ENCODE data around the gene LGALSL.
"Not testable (repeated sequence)": the region's sequence is repeated elsewhere in the genome, so short reads cannot be mapped to it uniquely, and the experiment has no call there.

LGALSL gene

GRCh38 chr2:64442277-64442676, 11.7 kb upstream of the LGALSL start:
- H3K23ac ChIP-seq (ENCODE audit: low read depth, low read length, poor library complexity): no peak overlapping the region
- no peaks in the 10 kb centered on the region for H3K79me1 ChIP-seq (ENCODE audit: low read depth, low read length)
- H3K36me3 ChIP-seq (replicated peaks in 1 of 2; ENCODE audit: control insufficient read depth in 2 of 2, insufficient read depth in 2 of 2, low read length in 2 of 2): no peaks in the 10 kb centered on the region
- no peak overlapping the region for H3K4ac ChIP-seq (ENCODE audit: low read length)
- WGBS, 2 donors (ENCODE audit: extremely low coverage in 2 of 2, insufficient read length in 2 of 2, insufficient replicate concordance in 1 of 2): no CpG with 5 or more reads among the region's 4 CpGs
- no peak overlapping the region for H3K9ac ChIP-seq (ENCODE audit: low read depth, low read length, poor library complexity)
- H3K18ac ChIP-seq (ENCODE audit: low read length): no peak overlapping the region
- no peak overlapping the region for H4K8ac ChIP-seq (ENCODE audit: low read depth, low read length)
- no peak overlapping the region for H2AFZ ChIP-seq (ENCODE audit: low read length)
- DNase-seq (ENCODE audit: low spot score): no peak
- H3K4me3 ChIP-seq (ENCODE audit: low read length in 2 of 2): no peak overlapping the region
- no peak overlapping the region for H3K4me2 ChIP-seq (ENCODE audit: insufficient read depth, low read length, poor library complexity, severe bottlenecking)
- no peak overlapping the region for H2BK120ac ChIP-seq (ENCODE audit: low read depth, low read length)
- H3K9me3 ChIP-seq (replicated peaks in 1 of 2; ENCODE audit: control insufficient read depth in 2 of 2, insufficient read depth in 1 of 2, low read depth in 1 of 2, low read length in 2 of 2): no peaks in the 10 kb centered on the region
- no peak overlapping the region for H2BK12ac ChIP-seq (ENCODE audit: low read length)
- peaks cover 2 to 4% of the 10 kb centered on the region in 2 donors for H3K4me1 ChIP-seq (ENCODE audit: control insufficient read depth in 2 of 2, insufficient read depth in 1 of 2, low read depth in 1 of 2, low read length in 2 of 2)
- H4K91ac ChIP-seq (ENCODE audit: low read depth, low read length, poor library complexity): no peak overlapping the region
- H3K14ac ChIP-seq (ENCODE audit: low read length): no peak overlapping the region
- H2BK15ac ChIP-seq (ENCODE audit: low read length): no peak overlapping the region
- H3K27ac ChIP-seq (replicated peaks; ENCODE audit: low read length): no peak overlapping the region
- H2AK5ac ChIP-seq (ENCODE audit: low read depth, low read length): no peak overlapping the region
- H3K27me3 ChIP-seq (ENCODE audit: control insufficient read depth in 3 of 3, insufficient read depth in 3 of 3, low read depth in 1 of 3, low read length in 3 of 3): no peaks in the 10 kb centered on the region
- H2BK5ac ChIP-seq (ENCODE audit: low read length): no peak overlapping the region

DNA sequence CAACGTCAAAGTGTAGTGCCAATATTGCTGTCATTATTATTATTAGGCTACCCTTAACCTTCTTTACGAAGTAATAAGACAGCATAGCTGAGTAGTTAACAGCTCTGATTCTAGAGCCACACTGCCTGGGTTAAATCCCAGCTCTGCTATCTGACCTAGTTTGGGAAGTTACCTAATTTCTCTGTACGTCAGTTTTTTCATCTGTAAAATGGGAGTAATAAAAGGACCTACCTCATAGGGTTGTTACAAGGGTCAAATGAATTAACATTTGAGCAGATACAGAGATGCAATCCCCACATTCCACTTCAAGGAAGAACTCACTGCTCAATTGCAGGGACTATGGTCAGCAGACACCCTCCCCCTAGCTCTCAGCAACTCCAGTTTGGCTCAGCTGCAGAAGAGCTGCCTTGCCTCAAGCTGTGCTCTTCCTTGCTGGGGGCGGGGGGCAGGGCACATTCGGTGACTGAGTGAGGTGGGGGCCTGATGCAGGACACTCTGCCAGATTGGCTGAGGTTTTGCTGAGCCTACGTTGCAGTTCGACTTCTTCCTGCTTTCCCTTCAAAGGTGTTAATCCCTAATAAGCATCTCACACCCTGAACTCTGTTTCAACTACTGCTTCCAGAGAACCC, 11.0 kb upstream of the LGALSL start:
- no peak overlapping the region for H2BK120ac ChIP-seq (ENCODE audit: low read depth, low read length)
- no peak overlapping the region for H2BK12ac ChIP-seq (ENCODE audit: low read length)
- no peak overlapping the region for H3K27ac ChIP-seq (replicated peaks; ENCODE audit: low read length)
- H4K91ac ChIP-seq (ENCODE audit: low read depth, low read length, poor library complexity): no peak overlapping the region
- H2BK15ac ChIP-seq (ENCODE audit: low read length): no peak overlapping the region
- no peak overlapping the region for H3K14ac ChIP-seq (ENCODE audit: low read length)
- no peak overlapping the region for H3K4ac ChIP-seq (ENCODE audit: low read length)
- no peaks in the 10 kb centered on the region for H3K79me1 ChIP-seq (ENCODE audit: low read depth, low read length)
- no peaks in the 10 kb centered on the region for H3K9me3 ChIP-seq (replicated peaks in 1 of 2; ENCODE audit: control insufficient read depth in 2 of 2, insufficient read depth in 1 of 2, low read depth in 1 of 2, low read length in 2 of 2)
- no peak for DNase-seq (ENCODE audit: low spot score)
- peak overlapping the region; percentile 46 for H3K18ac ChIP-seq (ENCODE audit: low read length)
- H4K8ac ChIP-seq (ENCODE audit: low read depth, low read length): no peak overlapping the region
- no peak overlapping the region for H2AFZ ChIP-seq (ENCODE audit: low read length)
- H2BK5ac ChIP-seq (ENCODE audit: low read length): no peak overlapping the region
- no peak overlapping the region for H3K23ac ChIP-seq (ENCODE audit: low read depth, low read length, poor library complexity)
- no peak overlapping the region for H2AK5ac ChIP-seq (ENCODE audit: low read depth, low read length)
- no peak overlapping the region for H3K4me2 ChIP-seq (ENCODE audit: insufficient read depth, low read length, poor library complexity, severe bottlenecking)
- no peak overlapping the region for H3K9ac ChIP-seq (ENCODE audit: low read depth, low read length, poor library complexity)
- peaks cover 2 to 4% of the 10 kb centered on the region in 2 donors for H3K4me1 ChIP-seq (ENCODE audit: control insufficient read depth in 2 of 2, insufficient read depth in 1 of 2, low read depth in 1 of 2, low read length in 2 of 2)
- H3K27me3 ChIP-seq (ENCODE audit: control insufficient read depth in 3 of 3, insufficient read depth in 3 of 3, low read depth in 1 of 3, low read length in 3 of 3): no peaks in the 10 kb centered on the region
- no CpG with 5 or more reads among the region's 7 CpGs for WGBS, 2 donors (ENCODE audit: extremely low coverage in 2 of 2, insufficient read length in 2 of 2, insufficient replicate concordance in 1 of 2)
- H3K4me3 ChIP-seq (ENCODE audit: low read length in 2 of 2): no peak overlapping the region
- H3K36me3 ChIP-seq (replicated peaks in 1 of 2; ENCODE audit: control insufficient read depth in 2 of 2, insufficient read depth in 2 of 2, low read length in 2 of 2): no peaks in the 10 kb centered on the region

DNA sequence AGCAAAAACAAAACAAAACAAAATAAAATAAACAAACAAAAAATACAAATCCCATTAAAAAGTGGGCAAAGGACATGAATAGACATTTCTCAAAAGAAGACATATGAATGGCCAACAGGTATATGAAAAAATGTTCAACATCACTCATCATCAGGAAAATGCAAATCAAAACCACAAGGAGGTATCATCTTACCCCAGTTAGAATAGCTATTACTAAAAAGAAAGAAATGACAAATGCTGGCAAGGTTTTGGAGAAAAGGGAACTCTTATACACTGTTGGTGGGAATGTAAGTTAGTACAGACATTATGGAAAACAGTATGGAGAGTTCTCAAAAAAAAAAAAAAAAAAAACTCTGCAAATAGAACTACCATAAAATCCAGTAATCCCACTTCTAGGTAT, 8.0 kb upstream of the LGALSL start:
- H3K18ac ChIP-seq (ENCODE audit: low read length); H3K79me1 ChIP-seq (ENCODE audit: low read depth, low read length); H2BK12ac ChIP-seq (ENCODE audit: low read length); DNase-seq (ENCODE audit: low spot score); H3K4me3 ChIP-seq (ENCODE audit: low read length in 2 of 2); H2BK120ac ChIP-seq (ENCODE audit: low read depth, low read length); H3K9me3 ChIP-seq (replicated peaks in 1 of 2; ENCODE audit: control insufficient read depth in 2 of 2, insufficient read depth in 1 of 2, low read depth in 1 of 2, low read length in 2 of 2); H3K9ac ChIP-seq (ENCODE audit: low read depth, low read length, poor library complexity); H3K23ac ChIP-seq (ENCODE audit: low read depth, low read length, poor library complexity); H4K91ac ChIP-seq (ENCODE audit: low read depth, low read length, poor library complexity); H3K4me2 ChIP-seq (ENCODE audit: insufficient read depth, low read length, poor library complexity, severe bottlenecking); H3K14ac ChIP-seq (ENCODE audit: low read length); H2BK15ac ChIP-seq (ENCODE audit: low read length); H3K4ac ChIP-seq (ENCODE audit: low read length); H3K4me1 ChIP-seq (ENCODE audit: control insufficient read depth in 2 of 2, insufficient read depth in 1 of 2, low read depth in 1 of 2, low read length in 2 of 2); H4K8ac ChIP-seq (ENCODE audit: low read depth, low read length); H3K27me3 ChIP-seq (ENCODE audit: control insufficient read depth in 3 of 3, insufficient read depth in 3 of 3, low read depth in 1 of 3, low read length in 3 of 3); H2BK5ac ChIP-seq (ENCODE audit: low read length); H2AFZ ChIP-seq (ENCODE audit: low read length); H3K36me3 ChIP-seq (replicated peaks in 1 of 2; ENCODE audit: control insufficient read depth in 2 of 2, insufficient read depth in 2 of 2, low read length in 2 of 2); H3K27ac ChIP-seq (replicated peaks; ENCODE audit: low read length); H2AK5ac ChIP-seq (ENCODE audit: low read depth, low read length): not testable (repeated sequence)

DNA sequence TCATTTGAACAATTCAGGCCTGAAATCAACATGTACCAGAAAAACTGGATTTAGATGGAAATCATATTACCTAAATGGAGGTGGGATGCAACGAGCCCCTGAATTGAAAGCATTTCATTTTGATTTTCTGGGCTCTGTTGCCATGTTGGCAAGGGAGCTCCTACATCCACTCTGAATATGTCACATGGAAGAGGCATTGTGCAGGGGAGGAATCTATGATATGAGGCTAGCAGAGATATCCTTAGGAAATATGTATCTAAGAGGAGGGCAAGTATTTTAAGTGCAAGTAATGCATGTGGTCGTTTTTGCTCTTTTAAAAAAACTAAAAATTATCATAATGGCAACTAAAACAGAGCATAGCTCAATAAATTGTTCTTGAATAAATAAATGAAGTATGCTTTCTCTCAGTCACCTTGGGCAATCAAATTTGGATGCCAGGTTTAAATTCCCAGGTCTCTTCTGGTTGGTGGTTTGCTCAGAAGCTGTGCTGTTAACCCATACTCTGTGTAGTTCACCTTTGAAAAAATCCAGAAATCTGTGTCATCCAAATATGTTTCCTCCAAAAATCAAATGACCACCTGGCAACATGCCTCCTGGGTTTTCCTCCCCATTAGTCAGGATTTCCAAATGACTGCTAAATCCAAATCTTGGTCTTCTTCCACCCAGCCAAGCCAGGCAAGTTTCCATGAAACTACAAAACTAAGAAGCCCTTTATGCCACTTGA, 6.5 kb upstream of the LGALSL start:
- Histone ChIP-seq H3K4me2 (ENCODE audit: insufficient read depth, low read length, poor library complexity, severe bottlenecking) (no peak overlapping the region), H3K4ac (ENCODE audit: low read length) (no peak overlapping the region), H3K36me3 (replicated peaks in 1 of 2; ENCODE audit: control insufficient read depth in 2 of 2, insufficient read depth in 2 of 2, low read length in 2 of 2) (no peaks in the 10 kb centered on the region), H3K14ac (ENCODE audit: low read length) (no peak overlapping the region), H3K27me3 (ENCODE audit: control insufficient read depth in 3 of 3, insufficient read depth in 3 of 3, low read depth in 1 of 3, low read length in 3 of 3) (no peaks in the 10 kb centered on the region), H3K23ac (ENCODE audit: low read depth, low read length, poor library complexity) (no peak overlapping the region), H3K4me3 (ENCODE audit: low read length in 2 of 2) (no peak overlapping the region), H2BK5ac (ENCODE audit: low read length) (no peak overlapping the region), H3K27ac (replicated peaks; ENCODE audit: low read length) (no peak overlapping the region), H2AFZ (ENCODE audit: low read length) (no peak overlapping the region), H3K79me1 (ENCODE audit: low read depth, low read length) (no peaks in the 10 kb centered on the region), H2BK15ac (ENCODE audit: low read length) (no peak overlapping the region), H3K18ac (ENCODE audit: low read length) (no peak overlapping the region), H4K8ac (ENCODE audit: low read depth, low read length) (no peak overlapping the region), H2BK12ac (ENCODE audit: low read length) (no peak overlapping the region), H4K91ac (ENCODE audit: low read depth, low read length, poor library complexity) (no peak overlapping the region), H2AK5ac (ENCODE audit: low read depth, low read length) (no peak overlapping the region), H3K9me3 (replicated peaks in 1 of 2; ENCODE audit: control insufficient read depth in 2 of 2, insufficient read depth in 1 of 2, low read depth in 1 of 2, low read length in 2 of 2) (no peaks in the 10 kb centered on the region), H3K4me1 (ENCODE audit: control insufficient read depth in 2 of 2, insufficient read depth in 1 of 2, low read depth in 1 of 2, low read length in 2 of 2) (peaks cover 0 to 3% of the 10 kb centered on the region in 2 donors), H2BK120ac (ENCODE audit: low read depth, low read length) (no peak overlapping the region), H3K9ac (ENCODE audit: low read depth, low read length, poor library complexity) (no peak overlapping the region)
- DNase-seq (ENCODE audit: low spot score): no peak
- WGBS, 2 donors (ENCODE audit: extremely low coverage in 2 of 2, insufficient read length in 2 of 2, insufficient replicate concordance in 1 of 2): no CpG with 5 or more reads among the region's 2 CpGs
